HG02588 (cell line): ENCODE data around the gene TBC1D14.
A peak's percentile ranks its signal among the peaks of the same experiment; 100 is the strongest.

ENCODE experiments used
- ATAC-seq: cut with Tn5 transposase; IDR thresholded peaks from one replicate; pipeline ENCODE4 v1.9.1; 2021; ENCODE audit warnings: mild to moderate bottlenecking, moderate library complexity; ENCODE audit not compliant: unreplicated experiment

TBC1D14 gene

GRCh38 chr4:6926681-6927478 lies 17.3 kb downstream of the TBC1D14 start:
- ATAC-seq: no peak

GRCh38 chr4:6928081-6928480 lies 18.5 kb downstream of the TBC1D14 start:
- ATAC-seq: no peak

- ATAC-seq: no peak
Observed at GRCh38 chr4:6929339-6929811, 19.7 kb downstream of the TBC1D14 start.

GRCh38 chr4:6929812-6930464 lies 20.3 kb downstream of the TBC1D14 start:
- ATAC-seq: no peak

GRCh38 chr4:6932475-6932874 lies 22.8 kb downstream of the TBC1D14 start:
- ATAC-seq: no peak

- no peak for ATAC-seq
Observed at GRCh38 chr4:6932918-6933317, 23.3 kb downstream of the TBC1D14 start.

GRCh38 chr4:6933691-6934430 lies 24.2 kb downstream of the TBC1D14 start:
- no peak for ATAC-seq

GRCh38 chr4:6935965-6936364 lies 26.3 kb downstream of the TBC1D14 start:
- no peak for ATAC-seq

GRCh38 chr4:6937201-6937600 lies 27.6 kb downstream of the TBC1D14 start:
- ATAC-seq: no peak

- ATAC-seq: no peak
Observed at GRCh38 chr4:6937754-6938153, 28.1 kb downstream of the TBC1D14 start.

- no peak for ATAC-seq
Observed at GRCh38 chr4:6938237-6938636, 28.6 kb downstream of the TBC1D14 start.

- no peak for ATAC-seq
Observed at GRCh38 chr4:6938647-6939271, 29.1 kb downstream of the TBC1D14 start.

- ATAC-seq: no peak
Observed at GRCh38 chr4:6939761-6940743, 30.4 kb downstream of the TBC1D14 start.

GRCh38 chr4:6940744-6941137 lies 31.1 kb downstream of the TBC1D14 start:
- ATAC-seq: no peak

- ATAC-seq: no peak
Observed at GRCh38 chr4:6941796-6942195, 32.2 kb downstream of the TBC1D14 start.

- ATAC-seq: peak; percentile 70
Observed at GRCh38 chr4:6942238-6942800, 32.7 kb downstream of the TBC1D14 start.

GRCh38 chr4:6943012-6943884 lies 33.6 kb downstream of the TBC1D14 start:
- no peak for ATAC-seq

GRCh38 chr4:6943885-6944225 lies 34.2 kb downstream of the TBC1D14 start:
- ATAC-seq: no peak
